Activated naive CD4-positive, alpha-beta T cell treated with Interleukin-2 at 50 U/mL for 16 hours (primary cell): ENCODE measurements around the gene OPCML.

Experiments
- DNase-seq: peaks from one replicate; pipeline ENCODE4 v3.0.0-alpha.2; 2020

OPCML gene

DNA sequence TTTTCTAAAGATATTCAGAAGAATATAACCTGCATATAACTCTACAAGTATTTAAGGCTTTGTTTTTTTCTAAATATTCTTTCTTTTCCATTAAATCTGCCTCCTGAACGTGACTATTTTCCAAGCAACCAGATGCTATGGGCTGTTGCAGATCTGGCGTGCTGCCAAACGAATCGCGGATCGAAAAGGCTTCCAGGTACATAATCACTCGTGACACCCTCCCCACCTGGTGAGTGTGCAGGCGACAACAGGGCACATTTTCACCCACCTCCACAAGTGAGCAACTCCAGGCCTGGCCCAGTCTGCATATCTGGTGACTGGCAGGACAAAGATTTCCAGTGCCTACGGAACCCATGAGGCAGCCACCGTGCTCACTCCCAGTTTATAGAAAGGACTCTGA, 660.1 kb downstream of the OPCML start:
- no peak for DNase-seq

DNA sequence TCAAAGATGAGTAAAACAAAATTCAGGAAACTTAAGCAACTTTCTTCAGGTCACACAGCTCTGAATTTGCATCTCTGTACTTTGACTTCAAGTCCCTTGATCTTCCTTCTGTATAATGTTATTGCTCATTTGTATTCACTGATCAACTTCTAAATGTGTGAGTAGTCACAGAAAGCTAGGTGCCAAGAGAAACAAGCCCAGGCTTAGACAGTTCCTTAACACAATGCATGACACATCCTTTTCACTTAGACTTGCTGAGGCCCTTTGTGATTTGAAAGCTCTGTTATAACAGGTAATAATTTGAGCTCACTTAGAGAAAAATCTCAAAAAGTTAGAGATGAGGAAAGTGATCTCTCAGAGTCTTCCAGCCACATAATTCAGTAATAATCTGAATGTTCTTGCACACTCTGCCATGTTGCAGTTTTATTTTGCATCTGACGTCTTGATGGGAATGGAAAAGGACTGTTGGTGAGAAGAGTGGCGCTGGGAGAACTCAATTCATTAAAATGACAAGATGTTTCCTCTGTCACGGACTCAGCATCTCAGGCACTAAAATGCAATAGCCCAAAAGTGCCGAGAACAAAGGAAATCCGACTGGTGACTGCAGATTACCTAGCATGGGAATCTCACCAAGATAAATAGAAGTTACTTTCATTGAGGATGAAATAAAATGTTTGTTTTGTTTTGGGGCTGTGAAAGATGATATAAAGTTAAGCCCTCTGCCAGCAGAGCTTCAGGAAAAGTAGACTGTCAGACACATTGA, 665.3 kb downstream of the OPCML start:
- no peak for DNase-seq

DNA sequence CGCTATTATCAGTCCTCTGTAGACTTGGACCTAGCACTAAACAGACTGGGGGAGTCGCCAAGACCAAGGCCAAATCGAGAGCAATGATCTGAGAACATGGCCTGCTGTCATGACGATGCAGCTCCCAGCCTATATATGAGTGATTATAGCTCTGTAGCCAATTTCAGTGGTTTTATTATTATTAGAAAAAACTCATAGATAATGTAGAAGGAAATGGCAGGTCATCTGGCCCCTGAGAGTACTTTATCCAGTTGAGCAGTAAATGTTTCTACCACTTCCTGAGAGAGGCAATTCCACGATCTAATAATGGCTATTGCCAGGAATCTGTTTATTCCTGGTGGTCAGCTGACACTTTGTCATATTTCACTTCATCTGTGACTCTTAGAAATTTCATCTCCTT, 666.7 kb downstream of the OPCML start:
- no peak for DNase-seq

DNA sequence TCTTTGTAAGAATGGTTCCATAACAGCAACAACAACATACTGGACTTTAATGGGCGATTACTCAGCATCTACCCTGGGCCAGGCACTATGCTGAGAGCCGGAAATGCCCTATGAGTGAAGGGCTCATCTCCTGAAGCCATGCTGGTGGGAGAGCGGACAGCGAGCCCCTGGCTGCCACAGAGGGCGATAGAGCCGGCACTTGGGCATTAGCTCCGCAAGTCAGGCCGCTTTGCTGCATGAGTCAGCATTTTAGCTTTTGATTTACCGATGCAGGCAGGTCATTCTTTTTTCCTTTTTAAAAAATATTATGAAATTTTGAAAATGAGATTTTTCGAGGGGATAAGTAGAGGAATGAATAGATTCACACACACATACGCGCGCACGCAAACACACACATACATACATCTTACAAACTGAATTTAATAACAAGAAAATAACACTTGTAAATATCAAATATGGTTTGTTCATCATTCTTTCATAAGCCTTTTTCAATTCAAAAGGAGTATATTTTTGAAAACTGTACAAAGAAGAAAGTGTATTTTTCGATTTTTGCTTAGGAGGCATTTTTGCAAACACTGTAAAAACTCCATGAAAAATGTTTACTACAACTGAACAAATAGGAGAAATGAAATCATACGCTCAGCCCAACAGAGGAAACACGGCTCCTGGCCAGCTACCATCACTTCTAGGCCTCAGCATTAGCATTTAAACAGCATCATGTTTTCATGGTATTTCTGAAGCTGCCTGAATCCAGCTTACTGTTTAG, 667.3 kb downstream of the OPCML start:
- no peak for DNase-seq

DNA sequence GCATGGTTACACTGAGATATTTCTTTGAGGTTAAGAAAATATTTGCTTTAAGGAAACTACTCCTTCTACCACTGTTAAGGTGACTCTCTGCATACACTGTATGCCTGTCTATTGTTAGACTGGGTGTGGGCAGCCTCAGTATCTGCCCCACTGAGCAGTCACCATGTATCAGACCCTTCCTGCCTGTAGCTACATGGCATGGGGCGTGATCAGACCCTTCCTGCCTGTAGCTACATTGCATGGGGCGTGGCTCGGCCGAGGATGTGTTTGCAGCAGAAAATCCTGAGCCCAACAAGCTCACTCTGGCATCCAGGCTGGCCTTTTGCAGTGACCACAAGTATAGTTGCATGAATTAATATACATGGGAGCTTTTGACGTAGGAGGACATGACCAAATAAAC, 669.4 kb downstream of the OPCML start:
- DNase-seq = no peak

DNA sequence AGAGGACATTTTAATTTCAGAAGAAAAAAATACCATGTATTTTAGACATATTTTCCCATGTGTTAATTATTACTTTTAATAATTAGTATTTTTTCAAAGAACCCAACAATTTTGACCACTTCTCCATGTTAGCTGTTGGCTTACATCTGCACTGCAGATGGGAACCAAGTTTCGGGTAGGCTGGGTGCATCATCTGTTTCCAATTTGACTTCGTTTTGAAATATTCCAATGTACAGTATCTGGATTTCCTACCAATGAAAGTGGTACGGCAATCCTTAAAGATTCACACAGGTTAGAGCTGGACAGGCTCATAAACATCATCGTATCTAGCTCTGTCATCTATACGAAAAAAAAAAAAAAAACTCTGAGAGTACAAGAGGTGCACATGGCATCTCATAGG, 670.2 kb downstream of the OPCML start:
- no peak for DNase-seq

DNA sequence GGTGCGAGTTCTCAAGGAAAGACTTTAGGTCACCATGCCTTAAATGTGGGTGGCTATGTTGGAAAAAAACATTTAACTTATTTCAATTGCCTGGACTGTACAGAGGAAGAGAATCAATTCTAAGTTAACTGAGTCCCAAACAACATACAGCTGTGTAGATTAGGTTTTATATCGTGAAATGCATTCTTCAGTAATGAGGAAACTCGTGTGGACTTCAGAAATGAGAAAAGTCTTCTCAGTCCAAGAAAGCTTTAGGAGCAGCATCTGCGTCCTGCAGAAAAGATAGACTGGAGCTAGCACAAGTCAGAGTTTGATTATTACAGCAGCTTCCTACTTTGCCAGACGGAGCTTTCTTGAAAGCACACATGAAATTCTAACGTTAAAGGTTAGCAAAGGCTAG, 673.0 kb downstream of the OPCML start:
- DNase-seq = no peak

DNA sequence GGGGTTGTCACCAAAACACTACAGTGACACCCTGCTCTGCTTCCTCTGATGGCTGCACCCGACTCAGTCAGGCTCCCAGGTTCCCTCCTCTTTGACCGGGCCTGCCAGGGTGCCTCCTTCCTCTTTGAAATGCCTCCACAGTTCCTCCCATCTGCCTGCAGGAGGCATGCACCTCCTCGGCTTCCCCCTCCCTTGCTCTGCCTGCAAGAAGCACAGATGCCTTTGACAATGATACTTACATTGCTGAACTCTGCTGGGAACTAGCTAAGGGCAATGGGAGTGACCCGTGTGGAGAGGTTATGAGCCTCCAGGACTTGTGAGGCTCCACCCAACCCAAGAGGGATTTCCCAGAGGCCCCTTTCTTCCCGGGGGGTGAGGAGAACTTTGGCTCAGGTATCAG, 674.1 kb downstream of the OPCML start:
- no peak for DNase-seq

DNA sequence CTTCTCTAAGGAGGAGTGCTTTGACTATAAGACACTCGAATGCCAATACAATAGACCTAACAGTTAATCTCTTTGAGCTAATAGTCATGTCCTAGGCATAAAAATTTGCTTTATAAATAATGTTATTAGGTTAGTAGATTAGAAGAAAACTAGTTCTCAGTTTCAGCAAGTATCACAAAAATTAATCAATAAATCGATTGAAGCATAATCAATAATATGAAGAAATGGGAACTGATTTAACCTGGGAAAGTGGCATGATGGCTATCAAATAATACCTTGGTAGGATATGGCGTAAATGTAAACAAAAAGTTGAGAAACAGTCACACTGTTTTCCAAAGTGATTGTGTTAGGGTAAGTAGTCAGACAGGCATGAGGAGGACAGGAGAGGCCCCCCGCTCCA, 676.3 kb downstream of the OPCML start:
- DNase-seq = no peak

DNA sequence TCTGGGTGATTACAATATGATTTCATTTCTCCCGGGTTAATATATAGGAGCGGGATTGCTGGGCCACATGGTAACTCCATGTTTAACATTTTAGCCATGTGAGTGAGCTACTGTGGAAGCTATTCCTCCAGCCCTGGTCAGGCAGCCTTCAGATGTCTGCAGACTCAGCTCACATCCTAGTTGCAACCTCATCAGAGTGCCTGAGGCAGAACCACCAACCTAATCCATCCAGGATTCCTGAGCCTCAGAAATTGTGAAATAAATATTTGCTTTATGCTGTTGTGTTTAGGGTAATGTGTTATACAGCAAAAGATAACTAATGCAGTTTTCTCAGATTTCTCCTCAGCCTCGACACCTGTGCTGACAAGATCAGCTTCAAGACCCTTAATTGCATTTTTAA, 676.8 kb downstream of the OPCML start:
- no peak for DNase-seq

DNA sequence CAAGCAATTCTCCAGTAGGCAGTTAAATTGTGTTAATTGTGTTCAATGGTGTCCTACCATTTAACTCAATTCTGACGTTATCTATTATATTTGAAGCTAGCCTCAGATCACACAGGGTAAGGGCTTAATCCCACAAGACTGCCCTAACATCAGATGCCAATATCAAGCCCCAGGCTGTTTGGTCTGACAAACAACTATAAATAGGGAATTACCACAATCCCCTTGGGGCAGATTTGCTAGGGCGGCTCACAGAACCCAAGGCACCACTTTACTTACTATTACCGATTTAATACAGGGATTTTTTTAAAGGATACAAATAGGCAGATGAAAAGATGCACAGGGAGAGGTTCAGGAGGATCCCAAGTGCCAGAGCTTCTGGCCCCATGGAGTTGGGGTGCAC, 678.4 kb downstream of the OPCML start:
- no peak for DNase-seq

DNA sequence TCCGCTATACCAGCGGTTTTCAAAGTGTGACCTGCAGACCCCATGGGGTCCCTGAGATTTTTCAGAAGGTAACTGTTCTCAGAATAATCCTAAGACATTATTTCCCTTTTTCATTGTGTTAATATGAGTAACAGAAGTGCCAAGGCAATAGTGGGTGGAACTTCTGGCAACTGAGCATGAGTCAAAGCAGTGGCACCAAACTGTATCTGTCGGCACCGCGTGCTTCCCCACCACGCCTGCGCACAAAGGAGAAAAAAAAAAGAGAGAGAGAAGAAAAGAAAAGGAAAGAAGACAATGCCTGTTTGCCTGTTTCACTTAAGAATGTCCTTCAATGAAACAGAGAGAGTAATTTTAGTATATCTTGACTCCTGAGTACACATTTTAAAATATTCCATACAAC, 679.9 kb downstream of the OPCML start:
- DNase-seq = no peak

DNA sequence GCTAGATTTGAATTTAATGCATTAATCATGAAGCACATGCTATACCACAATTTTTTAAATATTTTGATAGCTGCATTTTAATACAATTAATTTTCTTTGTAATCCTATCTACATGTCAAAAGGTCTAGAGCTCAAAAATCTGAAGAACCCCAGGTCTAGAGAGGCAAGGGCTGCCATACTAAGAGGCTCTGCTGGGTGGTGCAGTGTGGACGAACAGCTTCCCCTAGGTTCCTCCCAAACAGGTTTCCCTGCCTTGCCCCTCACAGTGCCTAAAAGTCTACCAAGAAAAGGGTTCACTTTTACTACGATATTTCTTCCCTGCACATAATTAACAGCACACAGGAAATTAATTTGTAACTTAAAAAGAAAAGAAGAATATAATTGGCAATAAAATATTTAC, 681.1 kb downstream of the OPCML start:
- DNase-seq = no peak

DNA sequence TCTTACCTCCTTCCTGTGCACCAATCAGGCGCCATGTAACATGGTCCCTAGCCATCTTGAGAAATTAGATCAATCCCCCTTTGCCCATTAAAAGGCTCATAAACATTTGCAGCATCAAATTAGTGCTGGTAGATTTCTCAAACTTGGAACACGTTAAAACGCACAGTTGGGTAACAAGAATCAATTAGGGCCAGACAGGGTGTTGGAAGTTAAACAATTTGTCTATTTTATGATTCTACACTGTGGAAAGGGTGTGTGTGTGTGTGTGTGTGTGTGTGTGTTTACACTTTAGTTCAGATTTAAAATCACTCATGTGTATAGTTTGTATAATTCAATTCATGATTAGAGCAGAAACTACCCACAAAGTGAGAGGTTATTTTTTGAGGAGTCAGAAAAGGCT, 682.0 kb downstream of the OPCML start:
- DNase-seq = no peak

DNA sequence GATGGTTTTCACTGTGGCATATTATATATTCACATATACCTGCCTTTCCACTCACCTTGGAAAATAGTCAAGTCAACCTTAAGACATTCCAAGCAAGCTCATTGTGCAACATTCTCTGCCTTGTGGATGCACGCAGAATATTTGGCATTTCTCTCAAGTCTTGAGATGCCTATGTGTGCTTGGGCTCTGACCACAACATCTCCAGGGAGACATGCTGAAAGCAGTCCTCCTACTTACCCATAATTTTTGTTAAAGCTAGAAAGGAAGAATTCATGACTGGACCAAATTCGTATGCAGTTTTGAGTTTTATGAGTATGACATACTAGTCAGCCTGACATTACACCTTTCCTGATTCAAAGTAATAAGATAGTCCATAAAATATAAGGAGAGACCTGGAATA, 684.0 kb downstream of the OPCML start:
- DNase-seq = no peak

DNA sequence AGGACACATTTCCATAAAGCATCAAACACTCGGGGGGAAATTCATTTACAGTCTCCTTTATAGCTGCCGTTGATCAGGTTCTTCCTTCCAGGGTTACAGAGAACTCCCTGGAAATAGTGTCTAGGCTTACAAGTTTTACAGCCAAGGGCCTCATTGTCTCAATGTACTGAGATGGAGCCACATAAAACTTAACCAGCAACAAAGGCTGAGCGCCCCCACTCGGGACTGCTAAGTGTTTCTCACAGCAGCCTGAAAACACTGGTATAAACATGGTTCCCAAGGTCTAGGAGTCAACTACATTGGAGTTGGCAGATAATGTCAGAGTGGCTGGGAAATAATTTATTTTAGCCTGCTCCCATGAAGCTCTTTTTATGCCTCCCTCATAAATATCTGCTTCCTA, 686.2 kb downstream of the OPCML start:
- DNase-seq = no peak

DNA sequence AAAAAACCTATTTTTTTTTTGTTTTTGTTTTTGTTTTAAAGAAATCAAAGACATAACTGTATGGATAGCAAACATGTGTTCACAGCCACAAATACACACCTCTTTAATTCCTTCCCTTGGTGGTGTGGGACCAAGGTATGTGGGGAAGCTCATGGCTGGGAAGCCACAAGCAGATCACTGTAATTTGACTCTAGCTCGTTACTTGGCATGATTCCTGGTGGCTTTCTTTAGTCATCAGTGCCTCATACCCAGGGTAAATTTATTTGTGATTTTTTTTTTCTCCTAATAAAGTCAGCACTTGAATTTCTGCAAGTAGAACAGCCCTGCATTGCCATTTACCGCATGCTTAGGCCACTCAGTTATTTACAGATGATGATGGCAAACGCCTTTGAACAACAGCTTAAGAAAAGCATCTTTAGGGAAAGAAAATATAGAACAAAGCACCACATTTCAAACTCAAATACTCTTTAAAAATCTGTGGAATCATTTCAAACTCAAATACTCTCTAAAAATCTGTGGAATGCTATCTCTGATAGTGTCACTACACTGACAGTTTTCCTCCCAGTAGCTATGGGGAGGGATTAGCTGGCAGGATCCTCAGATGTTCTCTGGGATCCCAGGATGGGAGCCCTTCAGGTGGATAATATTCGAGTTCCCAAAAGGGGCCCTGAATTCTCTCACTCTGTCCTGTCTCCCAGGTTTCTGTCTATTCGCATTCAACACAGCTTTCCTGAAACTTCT, 687.2 kb downstream of the OPCML start:
- DNase-seq = no peak

DNA sequence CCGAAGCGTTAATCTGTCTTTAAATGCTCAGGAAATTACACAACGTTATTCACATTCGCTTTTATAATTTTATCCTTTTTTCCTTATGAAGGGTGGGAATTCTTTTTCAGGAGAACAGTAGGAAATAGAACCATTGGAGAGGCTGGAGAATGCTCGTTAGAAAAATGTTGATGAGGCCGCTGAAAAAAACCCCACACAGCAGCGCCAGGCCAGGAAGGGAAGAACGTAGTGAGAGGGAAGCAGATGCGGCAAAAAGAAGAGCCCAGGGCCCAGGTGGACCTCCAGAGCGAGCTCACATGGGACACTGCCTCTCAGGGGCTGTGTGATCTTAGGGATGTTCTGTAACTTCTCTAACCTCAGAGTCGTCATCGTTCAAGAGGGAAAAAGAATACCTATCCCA, 691.6 kb downstream of the OPCML start:
- DNase-seq = no peak

DNA sequence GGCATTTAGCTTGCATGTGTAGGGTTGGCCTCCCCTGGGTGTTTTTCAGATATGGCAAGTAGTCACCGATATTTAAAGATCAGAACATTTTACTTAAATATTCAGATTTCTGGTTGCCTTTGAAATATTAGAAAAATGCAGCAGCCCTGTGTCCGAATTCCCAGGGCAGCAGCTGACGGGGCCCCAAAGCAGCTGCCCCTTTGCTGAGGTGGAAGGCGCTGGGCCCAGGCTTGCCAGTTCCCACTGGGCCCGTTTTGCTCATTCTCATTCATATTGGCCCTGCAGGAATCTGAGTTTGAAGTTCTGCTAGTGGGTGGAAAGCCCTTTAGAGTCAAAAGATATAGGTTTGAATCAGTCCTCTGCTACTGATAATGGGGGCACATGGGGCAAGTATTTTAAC, 692.1 kb downstream of the OPCML start:
- no peak for DNase-seq

DNA sequence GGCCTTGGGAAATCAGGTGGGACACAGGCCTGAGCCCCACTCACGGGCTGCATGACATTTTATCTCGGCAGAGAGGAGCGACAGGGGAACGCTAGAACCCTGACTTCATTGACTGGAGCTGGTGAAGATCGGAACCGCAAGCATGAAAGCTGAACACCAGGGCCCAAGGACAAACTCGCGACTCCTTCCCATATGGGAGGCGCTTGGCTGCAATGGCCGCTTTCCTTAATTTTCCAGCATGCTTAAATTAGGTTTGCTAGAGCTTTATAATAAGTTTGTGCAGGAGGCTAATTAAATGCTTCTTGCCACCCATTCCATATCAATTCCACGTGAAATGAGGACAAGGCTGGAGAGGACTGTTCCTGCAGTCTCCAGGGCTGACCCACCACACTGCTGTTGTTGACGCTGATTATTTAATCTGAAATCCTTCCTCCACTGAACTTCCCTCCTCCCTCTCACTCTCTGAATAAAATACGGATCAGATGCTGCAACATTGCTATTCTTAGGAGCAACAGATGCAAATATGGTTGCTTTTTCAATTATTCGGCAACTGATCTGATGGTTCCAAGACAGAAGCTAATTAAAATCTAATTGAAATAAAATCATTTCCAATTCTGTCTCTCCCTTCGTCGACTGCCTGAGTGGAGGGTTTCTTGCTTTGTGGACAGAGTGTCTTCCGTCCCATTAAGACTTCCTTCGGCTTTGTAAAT, 692.9 kb downstream of the OPCML start:
- DNase-seq = no peak

DNA sequence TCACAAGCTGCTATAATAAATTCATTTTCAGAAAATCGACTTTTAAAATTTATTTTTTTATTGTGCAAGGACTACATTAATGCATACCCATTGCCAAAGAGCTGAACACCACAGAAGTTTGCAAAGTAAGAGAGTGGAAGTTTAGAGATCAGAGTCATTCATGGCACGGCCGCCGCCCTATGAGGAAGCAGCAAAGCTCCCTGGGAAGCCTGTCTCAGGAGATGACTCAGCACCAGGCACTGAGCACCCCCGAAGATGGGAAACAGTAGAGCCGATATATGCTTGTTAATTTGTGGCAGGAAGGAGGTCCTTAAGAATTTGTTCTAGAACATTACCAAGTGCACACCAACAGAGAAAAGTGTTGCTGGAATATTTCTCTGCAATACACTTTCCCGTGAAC, 693.7 kb downstream of the OPCML start:
- no peak for DNase-seq

DNA sequence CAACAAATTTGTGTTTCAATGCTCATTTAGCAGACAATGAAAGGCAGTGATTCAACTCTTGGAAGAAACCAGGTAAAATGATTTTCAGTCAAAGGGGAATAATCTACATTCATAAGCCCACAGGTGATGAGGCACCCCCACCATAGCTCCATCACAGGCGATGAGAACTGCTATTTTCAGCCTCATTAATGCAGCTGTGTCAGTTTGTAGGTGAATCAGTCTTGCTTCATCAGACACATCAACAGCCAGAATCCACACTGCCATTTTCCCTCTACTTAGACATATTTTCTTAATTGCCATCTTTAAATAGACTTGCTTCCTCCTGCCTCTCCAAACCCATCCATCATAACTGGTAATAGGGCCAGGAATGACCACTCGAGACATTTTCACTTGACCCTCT, 701.0 kb downstream of the OPCML start:
- no peak for DNase-seq

DNA sequence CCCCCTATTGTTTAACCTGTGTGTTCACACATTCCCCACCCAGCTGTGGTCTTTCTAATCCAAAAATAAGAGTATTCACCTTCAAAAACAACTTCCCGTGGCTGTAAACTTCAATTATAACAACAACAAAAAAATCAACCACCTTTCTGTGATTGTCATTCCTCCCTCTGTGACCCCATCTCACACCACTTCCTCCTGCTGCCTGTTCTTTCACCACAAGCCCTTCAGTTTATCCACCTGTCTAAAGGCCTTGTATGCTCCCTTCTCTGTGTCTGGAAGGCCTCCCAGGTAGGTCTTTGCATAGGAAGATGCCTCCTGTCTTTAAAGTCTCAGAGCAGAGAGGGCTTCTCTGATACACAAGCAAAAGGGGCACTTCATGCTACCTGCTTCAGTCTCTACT, 707.7 kb downstream of the OPCML start:
- DNase-seq = no peak
